Stomach (tissue), 9 donors: ENCODE results near the gene C10orf105. TPM values are rescaled to one million over a fixed set of nuclear protein-coding genes. Genes with fewer than 3 reads are reported as not detected.
A peak's percentile ranks its signal among the peaks of the same experiment; 100 is the strongest.

Experiments
- DNase-seq, 2 donors: peaks; one replicate each; pipeline versions ENCODE4 v3.0.0 to v3.0.0-alpha.2; 2013 to 2019
- H3K27ac ChIP-seq, 5 donors: fragments of 200-600 bp in 4 of 5; sonication (generic) in 4 of 5; one replicate each; pipeline ENCODE4 v1.5.1; 2013 to 2019; ENCODE audit warnings: mild to moderate bottlenecking in 1 of 5, moderate library complexity in 1 of 5
- H3K27me3 ChIP-seq, 3 donors: fragments of 200-600 bp; sonication (generic); one replicate each; pipeline ENCODE4 v1.5.1; 2017 to 2019; ENCODE audit warnings: mixed run types in 1 of 3
- H3K36me3 ChIP-seq, 4 donors: fragments of 200-600 bp; sonication (generic); 1 replicate in 3 of 4; 2 replicates in 1 of 4; pipeline ENCODE4 v1.5.1; 2016 to 2019
- H3K4me1 ChIP-seq, 4 donors: fragments of 200-600 bp; sonication (generic); one replicate each; pipeline ENCODE4 v1.5.1; 2016 to 2019
- H3K4me3 ChIP-seq, 4 donors: fragments of 200-600 bp; sonication (generic) in 3 of 4; one replicate each; pipeline ENCODE4 v1.5.1; 2016 to 2019; ENCODE audit warnings: mild to moderate bottlenecking in 1 of 4
- H3K9me3 ChIP-seq, 4 donors: fragments of 200-600 bp; sonication (generic); one replicate each; pipeline ENCODE4 v1.5.1; 2016 to 2019
- EP300 ChIP-seq: sonication (generic); formaldehyde crosslinking; IDR thresholded peaks from one replicate; pipeline ENCODE4 v1.6.1; 2017; ENCODE audit warnings: antibody characterized with exemption
- POLR2A ChIP-seq, 4 donors: fragments of 450-650 bp; IDR thresholded peaks; one replicate each; pipeline ENCODE4 v1.6.1; 2016; ENCODE audit warnings: antibody characterized with exemption in 4 of 4, control low read depth in 2 of 4, mild to moderate bottlenecking in 1 of 4, moderate library complexity in 1 of 4
- POLR2AphosphoS5 ChIP-seq, 3 donors: sonication (generic); formaldehyde crosslinking; IDR thresholded peaks; one replicate each; pipeline ENCODE4 v1.6.1; 2016; ENCODE audit warnings: antibody characterized with exemption in 3 of 3
- WGBS, 5 donors: extraction: QIAGEN DNeasy Blood & Tissue Kit in 3 of 5; methylation state at CpG; one replicate each; pipeline versions ENCODE4 v1.1.5 to v1.1.7; 2013 to 2018; 5-methylcytosine and 5-hydroxymethylcytosine counted together
- intact Hi-C: fragments of 100-400 bp; cut with DNase I; formaldehyde crosslinking; loops from one replicate; pipeline ENCODE4 v1.15.1; 2023; ENCODE audit warnings: low total_unique reads
- polyA plus RNA-seq, 3 donors: library from polyadenylated mRNA; stranded (reverse); fragments of 200-250 nt; gene quantifications; one replicate each; pipeline ENCODE4 v1.2.3, GENCODE V29; 2013
- total RNA-seq, 5 donors: library from RNA; depleted of rRNA; stranded (reverse); fragments of >200 nt; gene quantifications; one replicate each; pipeline versions ENCODE4 v1.1.0 to v1.2.3, GENCODE V29; 2014 to 2016
- TF ChIP-seq, protein P1 (sequence below), 7 experiments: fragments of 450-650 bp in 4 of 7; fragments of 200-600 bp in 3 of 7; sonication (generic) in 3 of 7; IDR thresholded peaks; one replicate each; pipeline ENCODE4 v1.5.1; 2016 to 2019; ENCODE audit warnings: antibody characterized with exemption in 7 of 7, control low read depth in 2 of 7, mild to moderate bottlenecking in 1 of 7
- donor health status: healthy with polysubstance abuse.
- donor health status: Bipolar disorder and iron deficiency.
- donor health status: healthy.

The C10orf105 gene
- total and polyA plus RNA-seq, 8 donors, result 0.03 TPM; not detected in 7

DNA sequence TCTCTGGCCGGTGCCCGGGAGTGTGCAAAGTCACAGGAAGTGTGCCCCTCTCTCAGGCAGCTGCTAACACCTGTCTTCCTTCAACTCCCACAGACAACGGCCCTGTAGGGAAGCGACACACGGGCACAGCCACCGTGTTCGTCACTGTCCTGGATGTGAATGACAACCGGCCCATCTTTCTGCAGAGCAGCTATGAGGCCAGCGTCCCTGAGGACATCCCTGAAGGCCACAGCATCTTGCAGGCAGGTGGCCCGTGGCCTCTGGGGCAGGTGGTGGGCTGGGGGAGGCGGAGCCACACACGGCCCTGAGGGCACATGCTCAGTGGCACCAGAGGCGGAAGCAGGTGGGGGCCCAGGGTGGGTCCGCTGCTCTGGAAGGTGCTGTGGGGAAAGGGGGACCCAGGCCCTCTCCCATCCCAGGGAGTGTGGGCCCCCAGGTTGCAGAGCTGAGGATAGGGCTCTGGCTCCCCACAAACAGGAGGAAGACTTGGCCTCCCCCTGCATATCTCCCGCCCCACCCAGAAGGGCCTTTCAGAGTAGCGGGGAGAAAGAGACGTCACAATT lies 6.9 kb downstream of the C10orf105 start:
- Histone ChIP-seq H3K4me1 (peaks cover 30 to 69% (median 50%) of the 10 kb centered on the region in 4 donors), H3K27me3 (peaks cover 0 to 3% (median 0%) of the 10 kb centered on the region in 3 donors), H3K9me3 (no peaks in the 10 kb centered on the region), H3K27ac (peak overlapping the region; percentile 69 to 93 (median 86)), H3K4me3 (no peak overlapping the region), H3K36me3 (no peaks in the 10 kb centered on the region)
- no peak for DNase-seq
- WGBS, 5 donors, result 66 to 82% (median 76%) methylated on average over 10 to 17 of the region's 17 CpGs
- TF ChIP-seq, protein P1, sequence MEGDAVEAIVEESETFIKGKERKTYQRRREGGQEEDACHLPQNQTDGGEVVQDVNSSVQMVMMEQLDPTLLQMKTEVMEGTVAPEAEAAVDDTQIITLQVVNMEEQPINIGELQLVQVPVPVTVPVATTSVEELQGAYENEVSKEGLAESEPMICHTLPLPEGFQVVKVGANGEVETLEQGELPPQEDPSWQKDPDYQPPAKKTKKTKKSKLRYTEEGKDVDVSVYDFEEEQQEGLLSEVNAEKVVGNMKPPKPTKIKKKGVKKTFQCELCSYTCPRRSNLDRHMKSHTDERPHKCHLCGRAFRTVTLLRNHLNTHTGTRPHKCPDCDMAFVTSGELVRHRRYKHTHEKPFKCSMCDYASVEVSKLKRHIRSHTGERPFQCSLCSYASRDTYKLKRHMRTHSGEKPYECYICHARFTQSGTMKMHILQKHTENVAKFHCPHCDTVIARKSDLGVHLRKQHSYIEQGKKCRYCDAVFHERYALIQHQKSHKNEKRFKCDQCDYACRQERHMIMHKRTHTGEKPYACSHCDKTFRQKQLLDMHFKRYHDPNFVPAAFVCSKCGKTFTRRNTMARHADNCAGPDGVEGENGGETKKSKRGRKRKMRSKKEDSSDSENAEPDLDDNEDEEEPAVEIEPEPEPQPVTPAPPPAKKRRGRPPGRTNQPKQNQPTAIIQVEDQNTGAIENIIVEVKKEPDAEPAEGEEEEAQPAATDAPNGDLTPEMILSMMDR (IDR thresholded peaks at IDR 0.05), result no peak
- no peak for TF ChIP-seq EP300
- no peak for TF ChIP-seq POLR2AphosphoS5 (IDR thresholded peaks at IDR 0.05)
- TF ChIP-seq POLR2A (IDR thresholded peaks at IDR 0.05), result no peak
- intact Hi-C loops, result no loop called here

DNA sequence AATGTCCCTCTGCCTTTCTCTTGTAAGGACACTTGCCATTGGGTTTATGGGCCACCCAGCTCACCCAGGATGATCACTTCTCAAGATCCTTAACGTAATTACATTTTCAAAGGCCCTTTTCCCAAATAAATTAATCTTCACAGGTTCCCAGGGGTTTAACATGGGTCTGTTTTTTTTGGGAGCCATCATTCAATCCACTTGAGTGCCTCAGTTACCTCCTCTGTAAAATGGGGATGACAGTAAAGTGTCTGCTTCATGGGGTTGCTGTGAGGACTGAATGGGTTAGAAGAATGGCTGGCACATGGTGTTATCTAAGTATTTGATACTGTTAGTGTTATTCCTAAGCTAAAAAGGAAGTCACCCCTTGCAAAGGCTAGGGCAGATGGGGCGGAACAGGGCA lies 7.4 kb downstream of the C10orf105 start:
- TF ChIP-seq POLR2A (IDR thresholded peaks at IDR 0.05), result no peak
- intact Hi-C loops, result no loop called here

DNA sequence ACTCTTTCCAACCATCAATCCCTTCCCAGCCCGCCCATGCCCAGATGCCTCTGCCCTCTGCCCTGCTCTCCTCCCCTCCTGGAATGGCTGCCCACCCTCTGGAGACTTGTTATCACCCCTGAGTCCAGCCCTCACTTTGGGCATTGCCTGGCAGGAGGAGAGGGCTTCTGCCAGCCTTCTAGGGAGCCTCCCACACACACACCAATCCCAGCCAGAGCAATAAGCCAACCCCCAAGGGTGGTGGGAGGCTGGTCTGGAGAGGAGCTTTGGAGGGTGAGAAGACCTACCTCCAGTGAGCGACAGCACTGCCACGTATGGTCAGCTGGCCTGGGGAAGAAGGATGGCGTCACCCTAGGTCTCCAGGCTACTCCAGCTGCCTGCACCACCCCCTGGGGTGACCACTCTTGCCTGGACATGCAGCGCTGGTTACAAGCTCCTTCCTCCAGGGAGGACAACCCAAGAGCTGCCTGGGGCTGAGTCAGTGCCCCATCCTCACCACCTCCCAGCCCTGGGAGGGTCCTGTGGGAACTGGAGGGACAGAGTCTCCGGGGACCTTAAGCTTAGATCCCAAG lies 8.4 kb downstream of the C10orf105 start:
- Histone ChIP-seq H3K27ac (peak overlapping the region in 1 of 5 donors; percentile 88), H3K9me3 (no peaks in the 10 kb centered on the region)
- WGBS, 5 donors, result 84 to 94% (median 90%) methylated on average over 3 to 6 of the region's 6 CpGs

More for the DNA sequence above, 7.4 kb downstream of the C10orf105 start:
- no peaks in the 10 kb centered on the region for H3K9me3 ChIP-seq
- H3K27ac ChIP-seq, result peak overlapping the region in 4 of 5 donors; percentile 81 to 93 (median 87)
- DNase-seq, result no peak
- H3K27me3 ChIP-seq, result peaks cover 0 to 3% (median 0%) of the 10 kb centered on the region in 3 donors
- peaks cover 30 to 66% (median 47%) of the 10 kb centered on the region in 4 donors for H3K4me1 ChIP-seq
- 92 to 100% (median 95%) methylated on average over 2 of the region's 2 CpGs for WGBS, 5 donors
- H3K36me3 ChIP-seq, result no peaks in the 10 kb centered on the region
- no peak overlapping the region for H3K4me3 ChIP-seq

DNA sequence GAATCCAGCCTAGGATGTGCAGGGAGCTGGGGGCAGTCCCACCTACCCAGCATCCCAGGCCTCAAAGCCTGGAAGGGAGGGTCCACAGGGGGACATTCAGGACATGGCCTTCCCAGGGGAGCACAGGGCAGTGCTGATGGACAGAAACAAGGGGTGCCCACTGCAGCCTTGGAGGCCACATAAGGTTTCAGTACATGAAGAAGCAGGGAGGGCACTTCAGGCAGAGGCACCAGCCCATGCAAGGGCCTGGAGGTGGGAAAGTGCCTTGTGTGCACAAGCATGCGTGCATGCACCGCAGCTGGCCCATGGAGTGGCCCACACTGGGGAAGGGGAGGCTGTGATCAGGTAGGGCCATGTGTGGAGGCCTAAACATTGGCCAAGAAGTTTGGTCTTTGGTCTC lies 9.1 kb downstream of the C10orf105 start:
- intact Hi-C loops, result no loop called here
- no peaks in the 10 kb centered on the region for H3K9me3 ChIP-seq
- WGBS, 5 donors, result 89 to 100% (median 96%) methylated on average over 2 of the region's 2 CpGs
- no peaks in the 10 kb centered on the region for H3K36me3 ChIP-seq
- H3K4me3 ChIP-seq, result no peak overlapping the region
- H3K4me1 ChIP-seq, result peaks cover 30 to 50% (median 39%) of the 10 kb centered on the region in 4 donors
- no peak overlapping the region for H3K27ac ChIP-seq
- no peak for DNase-seq
- peaks cover 0 to 3% (median 0%) of the 10 kb centered on the region in 3 donors for H3K27me3 ChIP-seq
- TF ChIP-seq, protein P1 (IDR thresholded peaks at IDR 0.05), result no peak

More for the DNA sequence above, 8.4 kb downstream of the C10orf105 start:
- intact Hi-C loops, result no loop called here
- Histone ChIP-seq H3K4me3 (no peak overlapping the region), H3K4me1 (peaks cover 30 to 57% (median 41%) of the 10 kb centered on the region in 4 donors), H3K36me3 (no peaks in the 10 kb centered on the region), H3K27me3 (peaks cover 0 to 3% (median 0%) of the 10 kb centered on the region in 3 donors)
- DNase-seq, result no peak
- TF ChIP-seq POLR2A (IDR thresholded peaks at IDR 0.05) (no peak), EP300 (no peak), POLR2AphosphoS5 (IDR thresholded peaks at IDR 0.05) (no peak)
- TF ChIP-seq, protein P1 (IDR thresholded peaks at IDR 0.05), result no peak
